Breast epithelium (tissue), 3 donors: ENCODE measurements around the gene NHLRC2.
"Not testable (repeated sequence)": the region's sequence is repeated elsewhere in the genome, so short reads cannot be mapped to it uniquely, and the experiment has no call there.

Source experiments
- CTCF ChIP-seq, 3 donors: fragments of 450-650 bp; IDR thresholded peaks; one replicate each; pipeline ENCODE4 v1.5.1; 2016 to 2017; ENCODE audit warnings: antibody characterized with exemption in 3 of 3, mild to moderate bottlenecking in 3 of 3, moderate library complexity in 3 of 3
- POLR2A ChIP-seq: fragments of 450-650 bp; IDR thresholded peaks from one replicate; pipeline ENCODE4 v1.6.1; 2016; ENCODE audit warnings: antibody characterized with exemption, mild to moderate bottlenecking, moderate library complexity

- not testable (repeated sequence) for TF ChIP-seq CTCF (IDR thresholded peaks at IDR 0.05); POLR2A
Measured at GRCh38 chr10:113821306-113821705, 33.2 kb upstream of the NHLRC2 start.
